LNCaP clone FGC (cell line): ENCODE data around the gene PIEZO1.

Experiments used
- DNase-seq: peaks from one replicate; pipeline ENCODE4 v3.0.0-alpha.2; 2011; ENCODE audit warnings: low read depth
- H3K4me3 ChIP-seq: 2 replicates; pipeline ENCODE4 v1.5.1; 2011; ENCODE audit warnings: mild to moderate bottlenecking, low read depth, low read length, control low read depth
- CTCF ChIP-seq: IDR thresholded peaks from 2 replicates; pipeline ENCODE4 v1.5.1; 2012; ENCODE audit warnings: mild to moderate bottlenecking; ENCODE audit not compliant: control insufficient read depth, insufficient read depth; ENCODE audit errors: extremely low read depth

Gene PIEZO1

DNA sequence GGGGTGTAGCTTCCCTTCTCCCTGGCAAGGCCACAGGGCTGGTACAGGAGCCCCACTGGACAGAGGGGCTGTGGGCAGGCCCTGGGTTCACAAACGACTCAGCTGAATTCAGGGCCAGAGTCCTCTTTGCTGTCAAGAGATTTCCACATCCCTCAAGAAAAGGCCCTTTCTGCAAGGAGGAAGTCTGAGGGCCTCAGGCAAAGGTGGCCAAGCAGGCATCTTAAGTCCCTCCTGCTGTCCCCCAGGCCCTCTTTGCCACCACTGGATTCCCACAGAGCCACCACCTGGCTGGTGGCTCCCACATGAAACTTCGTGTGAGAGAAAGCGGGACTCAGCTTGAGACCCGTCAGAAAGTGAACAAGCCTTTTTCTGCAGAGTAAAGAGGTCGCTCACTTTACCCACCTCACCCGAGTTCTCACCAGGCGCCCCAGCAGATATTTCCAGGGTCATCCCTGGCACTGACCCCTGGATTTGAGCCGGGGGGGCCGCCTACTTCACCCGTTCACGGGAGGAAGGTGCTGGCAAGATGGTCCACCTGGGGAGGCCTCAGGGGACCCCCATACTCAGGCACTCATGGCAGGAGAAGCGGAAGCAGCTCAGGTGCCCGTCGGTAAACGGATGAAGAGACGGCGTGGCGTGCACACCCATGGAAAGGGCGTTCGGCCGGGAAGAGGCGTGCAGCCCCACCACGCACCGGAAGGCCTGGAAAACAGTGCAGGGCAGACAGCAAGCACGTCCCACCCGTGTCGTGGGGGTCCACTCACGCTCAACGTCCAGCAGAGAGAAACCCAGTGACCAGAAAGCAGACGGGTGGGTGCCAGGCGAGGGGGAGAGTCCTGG, 82.4 kb downstream of the PIEZO1 start:
- no peak for DNase-seq
- H3K4me3 ChIP-seq, result no peak overlapping the region

DNA sequence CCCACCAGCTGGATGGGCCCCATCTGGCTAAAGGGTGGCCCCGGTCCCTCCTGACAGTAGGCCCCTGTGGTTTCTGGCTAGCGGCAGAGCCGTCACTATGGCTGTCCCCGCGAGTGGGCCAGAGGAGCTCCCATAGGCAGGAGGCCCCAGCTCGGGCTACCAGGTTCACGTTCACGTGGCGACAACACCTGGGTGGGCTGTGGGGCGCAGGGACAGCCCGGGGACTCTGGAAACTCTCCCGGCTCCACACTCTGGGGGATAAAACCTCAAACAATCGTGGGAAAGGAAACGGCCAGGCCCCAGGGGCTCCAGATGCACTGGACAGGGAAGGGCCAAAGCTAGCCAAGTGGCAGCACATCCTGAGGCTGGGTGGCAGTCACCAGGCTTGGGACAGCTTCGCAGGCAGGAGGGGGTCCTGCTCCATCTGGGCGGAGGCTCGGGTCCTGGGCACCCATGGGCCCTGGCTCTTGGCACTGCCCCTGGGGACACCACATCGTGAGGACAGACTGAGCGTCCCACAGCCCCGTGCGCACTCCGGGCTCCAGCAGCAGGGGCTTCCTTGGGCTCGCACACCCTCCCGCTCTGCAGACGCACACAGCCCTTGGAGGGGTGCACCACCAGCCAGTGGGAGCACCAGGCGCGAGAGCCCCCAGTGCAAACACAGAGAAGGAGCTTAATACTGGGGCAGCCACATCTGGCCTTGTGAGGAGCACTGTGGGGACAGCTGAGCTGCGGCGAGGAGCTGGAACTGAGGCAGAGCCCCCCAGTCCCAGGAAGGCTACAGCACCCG, 83.2 kb downstream of the PIEZO1 start:
- TF ChIP-seq CTCF, result no peak
- no peak overlapping the region for H3K4me3 ChIP-seq
- DNase-seq, result no peak

More for the DNA sequence above, 82.4 kb downstream of the PIEZO1 start:
- TF ChIP-seq CTCF, result no peak

DNA sequence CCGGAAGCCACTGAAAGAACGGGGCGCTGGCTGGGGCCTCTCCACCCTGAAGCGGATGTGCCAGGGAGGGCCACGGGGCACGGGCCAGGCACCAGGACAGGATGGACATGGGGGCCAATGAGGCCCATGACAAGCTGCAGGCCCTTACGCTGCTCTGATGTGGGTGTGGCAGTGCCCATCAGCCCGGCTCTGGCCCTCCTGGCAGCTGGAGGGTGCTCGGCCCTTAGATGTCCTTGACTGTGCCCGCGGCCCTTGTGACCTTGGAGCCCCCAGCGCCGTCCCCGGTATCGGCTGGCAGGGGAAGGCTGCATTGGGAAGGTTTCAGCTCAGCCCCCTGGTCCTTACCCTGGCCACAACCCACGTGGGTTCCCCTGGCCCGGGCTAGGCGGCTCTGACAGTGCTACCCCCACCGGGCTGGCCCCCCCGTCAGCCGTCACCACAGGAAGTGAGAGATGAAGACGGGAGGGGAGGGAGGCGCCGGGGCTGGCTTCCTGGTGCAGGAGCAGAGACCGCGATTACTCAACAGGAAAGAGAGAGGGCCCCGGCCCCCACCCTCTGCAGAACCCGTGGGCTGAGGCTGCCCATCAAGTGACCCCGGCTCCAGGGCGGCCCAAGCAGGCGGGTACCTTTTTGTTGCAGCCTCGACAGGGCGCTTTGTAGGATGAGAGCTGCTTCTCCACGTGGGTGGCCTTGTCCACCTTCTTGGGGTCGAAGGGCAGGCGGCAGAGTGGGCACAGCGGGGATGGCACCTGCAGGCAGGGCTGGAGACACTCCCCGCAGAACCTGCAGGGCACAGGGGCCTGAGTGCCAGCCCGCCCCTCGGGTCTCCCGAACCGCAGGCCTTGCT, 84.2 kb downstream of the PIEZO1 start:
- no peak for TF ChIP-seq CTCF
- no peak for DNase-seq
- no peak overlapping the region for H3K4me3 ChIP-seq

DNA sequence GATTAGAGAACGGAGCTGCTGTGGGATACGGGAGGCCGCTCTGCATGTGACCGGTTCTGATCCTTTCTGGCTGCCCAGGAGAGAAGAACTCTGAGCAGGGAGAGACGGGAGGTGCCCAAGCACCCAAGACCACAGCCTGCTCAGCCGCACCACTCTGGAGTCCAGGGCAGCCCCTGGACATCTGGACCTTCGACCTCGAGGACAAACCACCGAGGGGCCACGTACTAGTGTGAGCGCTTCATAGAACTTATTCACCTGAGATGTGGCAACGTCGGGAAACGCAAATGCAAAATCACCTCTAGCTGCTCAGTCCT, 84.7 kb downstream of the PIEZO1 start:
- TF ChIP-seq CTCF, result no peak
- H3K4me3 ChIP-seq, result no peak overlapping the region
- no peak for DNase-seq

- TF ChIP-seq CTCF, result no peak
- DNase-seq, result no peak
- H3K4me3 ChIP-seq, result no peak overlapping the region
Measured at GRCh38 chr16:88699180-88699579, 85.8 kb downstream of the PIEZO1 start.

GRCh38 chr16:88698646-88699045, 86.4 kb downstream of the PIEZO1 start:
- no peak overlapping the region for H3K4me3 ChIP-seq
- TF ChIP-seq CTCF, result no peak
- DNase-seq, result no peak
